ENCODE data around the gene KIF23.
"Not testable (repeated sequence)": the region's sequence is repeated elsewhere in the genome, so short reads cannot be mapped to it uniquely, and the experiment has no call there.

The KIF23 gene

DNA sequence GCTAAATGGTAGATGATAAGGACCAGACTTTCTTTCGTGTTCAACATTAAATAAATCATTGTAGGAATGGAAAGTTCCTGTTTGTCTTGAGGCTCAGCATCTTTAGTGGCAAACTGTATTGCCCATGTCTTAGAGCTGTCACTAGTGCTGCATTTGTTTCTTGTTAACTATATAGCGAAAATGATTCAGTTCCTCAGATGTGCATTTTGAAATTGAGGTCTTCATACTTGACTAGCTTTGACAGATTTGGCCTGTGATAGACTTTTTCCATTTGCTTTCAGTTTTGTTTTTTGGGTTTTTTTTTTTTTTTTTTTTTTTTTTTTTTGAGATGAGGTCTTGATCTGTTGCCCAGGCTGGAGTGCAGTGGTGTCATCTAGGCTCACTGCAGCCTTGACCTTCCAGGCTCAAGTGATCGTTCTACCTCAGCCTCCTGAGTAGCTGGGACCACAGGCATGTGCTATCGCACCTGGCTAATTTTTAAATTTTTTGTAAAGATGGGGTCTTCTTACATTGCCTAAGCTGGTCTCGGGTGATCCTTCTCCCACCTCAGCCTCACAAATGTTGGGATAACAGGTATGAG is 29.0 kb downstream of the KIF23 start:
- Mint-ChIP-seq H3K4me1 (peaks cover 9% of the 10 kb centered on the region), H3K27ac (no peak overlapping the region), H3K27me3 (no peaks in the 10 kb centered on the region), H3K9me3 (no peaks in the 10 kb centered on the region), H3K4me3 (no peak overlapping the region)
- no peak for DNase-seq
- peak; percentile 50 for ATAC-seq

DNA sequence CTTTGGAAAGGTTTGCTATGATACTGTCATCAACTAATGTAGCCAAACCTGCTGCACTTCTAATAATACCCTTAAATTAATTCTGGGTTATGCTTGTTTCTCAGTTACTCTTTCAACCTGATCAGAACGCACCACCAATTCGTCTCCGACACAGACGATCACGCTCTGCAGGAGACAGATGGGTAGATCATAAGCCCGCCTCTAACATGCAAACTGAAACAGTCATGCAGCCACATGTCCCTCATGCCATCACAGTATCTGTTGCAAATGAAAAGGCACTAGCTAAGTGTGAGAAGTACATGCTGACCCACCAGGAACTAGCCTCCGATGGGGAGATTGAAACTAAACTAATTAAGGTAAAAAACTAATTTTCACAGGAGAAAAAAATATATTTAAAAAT is 30.5 kb downstream of the KIF23 start:
- no peak for DNase-seq
- Mint-ChIP-seq H3K4me3 (no peak overlapping the region), H3K27ac (no peak overlapping the region), H3K27me3 (no peaks in the 10 kb centered on the region), H3K4me1 (peaks cover 9% of the 10 kb centered on the region), H3K9me3 (no peaks in the 10 kb centered on the region)
- ATAC-seq: no peak

GRCh38 chr15:69446953-69447352 is 32.8 kb downstream of the KIF23 start:
- peak overlapping the region in 1 of 2 donors; percentile 64 for H3K27ac Mint-ChIP-seq
- no peaks in the 10 kb centered on the region for H3K27me3 Mint-ChIP-seq
- H3K9me3 Mint-ChIP-seq: no peaks in the 10 kb centered on the region
- no peak overlapping the region for H3K4me3 Mint-ChIP-seq
- H3K4me1 Mint-ChIP-seq: peaks cover 14% of the 10 kb centered on the region
- DNase-seq (no peak), ATAC-seq (no peak)

GRCh38 chr15:69450221-69450620 is 36.1 kb downstream of the KIF23 start:
- not testable (repeated sequence) for H3K4me3 Mint-ChIP-seq, ATAC-seq, H3K27me3 Mint-ChIP-seq, H3K9me3 Mint-ChIP-seq, DNase-seq, H3K27ac Mint-ChIP-seq
- peaks cover 24% of the 10 kb centered on the region for H3K4me1 Mint-ChIP-seq

DNA sequence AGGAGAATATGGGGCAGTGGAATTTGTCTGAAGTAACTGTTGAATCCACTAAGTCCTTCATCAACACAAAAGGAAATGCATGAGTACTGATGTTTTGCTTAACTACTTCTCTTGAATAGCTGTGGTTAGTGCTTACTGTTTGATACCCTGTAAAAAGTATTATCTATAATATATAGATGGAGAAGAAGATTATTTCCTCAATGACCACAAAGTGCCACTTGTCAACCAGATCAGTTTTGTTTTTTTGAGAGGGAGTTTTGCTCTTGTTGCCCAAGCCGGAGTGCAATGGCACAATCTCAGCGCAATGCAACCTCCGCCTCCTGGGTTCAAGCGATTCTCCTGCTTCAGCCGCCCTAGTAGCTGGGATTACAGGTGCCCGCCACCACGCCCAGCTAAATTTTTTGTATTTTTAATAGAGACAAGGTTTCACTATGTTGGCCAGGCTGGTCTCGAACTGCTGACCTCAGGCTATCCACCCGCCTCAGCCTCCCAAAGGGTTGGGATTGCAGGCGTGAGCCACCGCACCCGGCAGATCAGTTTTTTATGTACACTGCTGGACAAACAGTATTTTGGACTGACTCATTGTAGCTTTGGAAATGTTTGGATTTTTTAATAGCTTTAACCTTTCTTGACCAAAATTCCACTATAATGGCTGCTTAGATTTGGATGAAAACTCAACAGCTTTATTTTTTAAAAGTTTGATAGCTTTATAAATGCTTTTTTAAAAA is 37.0 kb downstream of the KIF23 start:
- Mint-ChIP-seq H3K9me3 (no peaks in the 10 kb centered on the region), H3K4me3 (peak overlapping the region; percentile 92 to 96), H3K4me1 (peaks cover 33% of the 10 kb centered on the region), H3K27ac (no peak overlapping the region), H3K27me3 (no peaks in the 10 kb centered on the region)
- ATAC-seq (no peak), DNase-seq (no peak)

DNA sequence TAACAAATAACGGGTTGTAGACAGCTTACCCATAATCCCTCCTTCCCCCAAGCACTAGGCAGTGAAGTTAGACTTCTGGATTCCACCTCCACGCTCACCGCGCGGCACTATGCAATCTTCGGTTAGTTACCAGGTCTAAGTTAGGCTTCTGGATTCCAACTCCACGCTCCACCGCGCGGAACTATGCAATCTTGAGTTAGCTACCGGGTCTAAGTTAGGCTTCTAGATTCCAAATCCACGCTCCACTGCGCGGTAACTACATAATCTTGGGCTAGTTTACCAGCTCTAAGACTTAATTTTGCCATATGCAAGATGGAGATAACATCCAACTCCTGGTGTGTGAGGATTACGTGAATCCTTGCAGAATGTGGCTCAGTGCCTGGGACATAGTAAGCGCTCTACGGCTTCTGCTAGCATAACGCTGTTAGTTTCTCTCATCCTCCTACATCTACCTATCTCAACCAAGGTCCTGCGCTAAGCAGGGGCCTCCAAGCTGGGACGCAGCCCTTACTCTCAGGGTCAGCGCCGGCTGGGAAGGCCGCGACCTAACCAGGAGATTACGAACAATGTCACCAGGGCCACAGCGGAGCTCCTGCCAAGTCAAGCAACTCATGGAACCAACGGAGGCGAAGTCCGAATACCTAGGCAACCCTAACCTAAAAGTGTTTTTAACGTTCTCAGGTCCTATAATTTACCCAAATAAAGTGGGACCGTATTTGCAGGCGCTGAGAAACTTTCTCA is 38.0 kb downstream of the KIF23 start:
- ATAC-seq (peak; percentile 55), DNase-seq (peak in 1 of 2 donors; percentile 21)
- Mint-ChIP-seq H3K9me3 (no peaks in the 10 kb centered on the region), H3K4me1 (peaks cover 37% of the 10 kb centered on the region), H3K27me3 (no peaks in the 10 kb centered on the region), H3K4me3 (peak overlapping the region; percentile 92 to 96), H3K27ac (peak overlapping the region; percentile 96 to 99)

- Mint-ChIP-seq H3K4me1 (peaks cover 37% of the 10 kb centered on the region), H3K27ac (peak within 1 kb of the TSS; percentile 96 to 99), H3K27me3 (no peaks in the 10 kb centered on the region), H3K4me3 (peak within 1 kb of the TSS; percentile 92 to 96), H3K9me3 (no peaks in the 10 kb centered on the region)
- DNase-seq (peak; percentile 96), ATAC-seq (peak; percentile 90)
These were observed 38.8 kb downstream of the KIF23 start, which contains the start of gene RPLP1 for GRCh38 chr15:69452692-69453521. Gene RPLP1 (plus strand): TSS chr15:69452818. CDS start chr15:69452949, 131 bp downstream.

DNA sequence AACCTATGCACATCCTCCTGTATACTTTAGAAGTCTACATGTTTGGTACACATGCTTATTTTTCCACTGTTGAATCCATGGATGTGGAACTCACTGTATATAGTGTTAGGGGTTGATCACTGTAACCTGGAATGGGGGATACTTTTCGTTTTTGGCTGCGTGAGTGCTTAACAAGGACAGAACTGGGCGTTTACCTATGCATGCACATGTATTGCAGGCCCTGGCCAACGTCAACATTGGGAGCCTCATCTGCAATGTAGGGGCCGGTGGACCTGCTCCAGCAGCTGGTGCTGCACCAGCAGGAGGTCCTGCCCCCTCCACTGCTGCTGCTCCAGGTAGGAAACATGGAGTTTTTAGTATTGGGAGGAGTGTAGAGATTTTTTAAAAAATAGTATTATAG is 40.8 kb downstream of the KIF23 start:
- Mint-ChIP-seq H3K4me1 (peaks cover 37% of the 10 kb centered on the region), H3K27ac (peak overlapping the region in 1 of 2 donors; percentile 82)
- ATAC-seq: no peak

DNA sequence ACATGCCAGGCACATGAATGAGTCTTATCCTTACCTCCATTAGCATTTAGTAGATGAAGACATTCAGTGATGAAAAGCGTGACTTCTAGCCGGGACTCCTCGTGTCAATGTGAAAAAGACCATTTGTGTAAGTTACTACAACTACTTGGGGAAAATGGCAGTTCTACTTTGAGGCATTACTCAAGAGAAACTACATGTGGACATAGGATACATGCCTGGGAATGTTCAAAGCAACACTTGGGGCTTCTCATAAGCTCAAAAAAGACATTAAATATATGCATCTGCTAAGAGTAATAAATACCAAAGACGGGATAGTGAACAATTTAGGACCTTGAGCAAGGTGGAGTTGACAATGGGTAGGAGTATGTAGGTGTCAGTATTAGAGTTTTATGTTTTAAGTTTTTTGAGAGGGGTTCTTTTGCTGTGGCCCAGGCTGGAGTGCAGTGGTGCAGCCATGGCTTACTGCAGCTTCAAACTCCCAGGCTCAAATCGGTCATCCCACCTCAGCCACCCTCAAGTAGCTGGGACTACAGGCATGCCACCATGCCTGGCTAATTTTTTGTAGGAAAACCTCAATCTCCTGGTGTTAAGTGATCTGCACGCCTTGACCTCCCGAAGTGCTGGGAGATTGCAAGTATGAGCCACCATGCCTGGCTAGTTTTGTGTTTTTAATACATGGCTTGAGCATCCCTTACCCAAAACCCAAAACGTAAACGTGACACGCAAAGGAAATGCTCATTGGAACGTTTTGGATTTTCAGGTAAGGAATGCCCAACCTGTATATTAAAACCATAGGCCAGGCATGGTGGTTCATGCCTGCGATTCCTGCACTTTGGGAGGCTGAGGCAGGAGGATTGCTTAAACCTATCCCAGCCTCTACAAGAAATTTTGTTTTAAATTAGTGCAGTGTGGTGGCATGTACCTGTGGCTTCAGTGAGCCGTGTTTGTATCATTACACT is 42.3 kb downstream of the KIF23 start:
- H3K27ac Mint-ChIP-seq: no peak overlapping the region
- no peaks in the 10 kb centered on the region for H3K27me3 Mint-ChIP-seq
- no peak overlapping the region for H3K4me3 Mint-ChIP-seq
- H3K4me1 Mint-ChIP-seq: peaks cover 35% of the 10 kb centered on the region
- no peaks in the 10 kb centered on the region for H3K9me3 Mint-ChIP-seq
- ATAC-seq (no peak), DNase-seq (no peak)

More for the DNA sequence above, 40.8 kb downstream of the KIF23 start:
- DNase-seq: no peak
- H3K9me3 Mint-ChIP-seq: no peaks in the 10 kb centered on the region
- peak overlapping the region; percentile 92 to 96 for H3K4me3 Mint-ChIP-seq
- H3K27me3 Mint-ChIP-seq: no peaks in the 10 kb centered on the region

GRCh38 chr15:69457304-69458280 is 43.4 kb downstream of the KIF23 start:
- DNase-seq (no peak), ATAC-seq (no peak)
- peaks cover 43% of the 10 kb centered on the region for H3K4me1 Mint-ChIP-seq
- H3K9me3 Mint-ChIP-seq: no peaks in the 10 kb centered on the region
- H3K27ac Mint-ChIP-seq: no peak overlapping the region
- no peak overlapping the region for H3K4me3 Mint-ChIP-seq
- H3K27me3 Mint-ChIP-seq: no peaks in the 10 kb centered on the region

GRCh38 chr15:69459066-69459465 is 44.9 kb downstream of the KIF23 start:
- ATAC-seq (no peak), DNase-seq (no peak)
- Mint-ChIP-seq H3K27me3 (no peaks in the 10 kb centered on the region), H3K4me1 (peaks cover 49% of the 10 kb centered on the region), H3K27ac (no peak overlapping the region), H3K4me3 (no peak overlapping the region), H3K9me3 (no peaks in the 10 kb centered on the region)

DNA sequence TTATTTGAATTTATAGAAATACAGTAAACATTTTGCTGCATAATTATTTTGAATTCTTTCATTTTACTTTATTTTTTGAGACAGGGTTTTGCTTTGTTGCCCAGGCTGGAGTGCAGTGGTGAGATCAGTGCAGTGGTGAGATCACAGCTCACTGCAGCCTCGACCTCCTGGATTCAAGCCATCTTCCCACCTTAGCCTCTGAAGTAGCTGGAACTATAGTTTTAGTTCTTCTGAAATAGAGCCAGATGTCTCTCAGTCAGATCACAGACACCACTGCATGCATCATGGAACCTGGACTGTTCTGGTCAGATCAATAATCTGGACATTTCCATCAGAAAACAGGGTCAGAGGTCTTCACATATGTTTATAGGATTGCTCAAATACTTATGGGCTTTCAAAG is 46.3 kb downstream of the KIF23 start:
- DNase-seq: no peak
- ATAC-seq: no peak
- H3K9me3 Mint-ChIP-seq: no peaks in the 10 kb centered on the region
- peaks cover 35% of the 10 kb centered on the region for H3K4me1 Mint-ChIP-seq
- no peak overlapping the region for H3K27ac Mint-ChIP-seq
- no peaks in the 10 kb centered on the region for H3K27me3 Mint-ChIP-seq
- H3K4me3 Mint-ChIP-seq: no peak overlapping the region

GRCh38 chr15:69462030-69462492 is 47.9 kb downstream of the KIF23 start:
- Mint-ChIP-seq H3K27ac (peak overlapping the region; percentile 74 to 76), H3K9me3 (no peaks in the 10 kb centered on the region), H3K4me3 (peak overlapping the region; percentile 92 to 93), H3K27me3 (no peaks in the 10 kb centered on the region), H3K4me1 (peaks cover 30% of the 10 kb centered on the region)
- ATAC-seq: peak; percentile 28
- no peak for DNase-seq
